Kasumi-1 (cell line): ENCODE measurements around the gene TBC1D22A.
"Not testable (repeated sequence)": the region's sequence is repeated elsewhere in the genome, so short reads cannot be mapped to it uniquely, and the experiment has no call there.

Source experiments
- DNase-seq, 2 experiments: peaks; one replicate each; lab custom pipeline; 2025; lab: John Stamatoyannopoulos, UW

The TBC1D22A gene

GRCh38 chr22:46774253-46774979 lies 12.0 kb downstream of the TBC1D22A start:
- DNase-seq: peak; percentile 54 to 55

- no peak for DNase-seq
Observed at GRCh38 chr22:46774980-46775849, 12.8 kb downstream of the TBC1D22A start.

- no peak for DNase-seq
Observed at GRCh38 chr22:46775850-46776826, 13.7 kb downstream of the TBC1D22A start.

- DNase-seq: no peak
Observed at GRCh38 chr22:46776876-46777608, 14.6 kb downstream of the TBC1D22A start.

GRCh38 chr22:46777609-46777970 lies 15.1 kb downstream of the TBC1D22A start:
- DNase-seq: peak; percentile 69 to 89

GRCh38 chr22:46779023-46779422 lies 16.6 kb downstream of the TBC1D22A start:
- no peak for DNase-seq

- DNase-seq: no peak
Observed at GRCh38 chr22:46779651-46780050, 17.2 kb downstream of the TBC1D22A start.

GRCh38 chr22:46780453-46780852 lies 18.0 kb downstream of the TBC1D22A start:
- DNase-seq: no peak

- no peak for DNase-seq
Observed at GRCh38 chr22:46781291-46781690, 18.8 kb downstream of the TBC1D22A start.

GRCh38 chr22:46782200-46782599 lies 19.8 kb downstream of the TBC1D22A start:
- DNase-seq: not testable (repeated sequence)

- no peak for DNase-seq
Observed at GRCh38 chr22:46783721-46784120, 21.3 kb downstream of the TBC1D22A start.

- no peak for DNase-seq
Observed at GRCh38 chr22:46788441-46789172, 26.2 kb downstream of the TBC1D22A start.

GRCh38 chr22:46789992-46790391 lies 27.5 kb downstream of the TBC1D22A start:
- no peak for DNase-seq

- DNase-seq: peak; percentile 85 to 87
Observed at GRCh38 chr22:46791201-46791731, 28.8 kb downstream of the TBC1D22A start.

- no peak for DNase-seq
Observed at GRCh38 chr22:46792061-46792796, 29.8 kb downstream of the TBC1D22A start.

GRCh38 chr22:46792841-46793261 lies 30.4 kb downstream of the TBC1D22A start:
- no peak for DNase-seq

- no peak for DNase-seq
Observed at GRCh38 chr22:46793497-46793896, 31.0 kb downstream of the TBC1D22A start.

GRCh38 chr22:46794067-46794466 lies 31.6 kb downstream of the TBC1D22A start:
- no peak for DNase-seq

- DNase-seq: no peak
Observed at GRCh38 chr22:46794491-46794890, 32.0 kb downstream of the TBC1D22A start.

GRCh38 chr22:46795140-46795539 lies 32.7 kb downstream of the TBC1D22A start:
- no peak for DNase-seq
